Suppressor macrophage treated with lipopolysaccharide for 1 hour (primary cell): ENCODE results near the gene LTV1.
"Not testable (repeated sequence)": the region's sequence is repeated elsewhere in the genome, so short reads cannot be mapped to it uniquely, and the experiment has no call there.

ENCODE experiments used
- DNase-seq, 3 donors: peaks; one replicate each; pipeline ENCODE4 v3.0.0-alpha.2; 2020 to 2022

The LTV1 gene

GRCh38 chr6:143844006-143844405, 868 bp downstream of the LTV1 start:
- peak; percentile 24 to 52 (median 29) for DNase-seq

GRCh38 chr6:143845033-143845432, 1.9 kb downstream of the LTV1 start:
- DNase-seq = no peak

- not testable (repeated sequence) for DNase-seq
Measured at GRCh38 chr6:143851706-143852105, 8.6 kb downstream of the LTV1 start.

GRCh38 chr6:143855057-143855456, 11.9 kb downstream of the LTV1 start:
- not testable (repeated sequence) for DNase-seq

GRCh38 chr6:143856762-143857161, 13.6 kb downstream of the LTV1 start:
- not testable (repeated sequence) for DNase-seq

- DNase-seq = no peak
Measured at GRCh38 chr6:143857651-143858050, 14.5 kb downstream of the LTV1 start.

- DNase-seq = no peak
Measured at GRCh38 chr6:143859891-143860660, 16.9 kb downstream of the LTV1 start.

- no peak for DNase-seq
Measured at GRCh38 chr6:143863771-143864170, 20.6 kb downstream of the LTV1 start.

GRCh38 chr6:143864234-143864633, 21.1 kb downstream of the LTV1 start, which contains the start of gene ZC2HC1B:
ZC2HC1B (plus strand) TSS chr6:143864474; CDS start chr6:143864540, 66 bp downstream.
- no peak for DNase-seq

GRCh38 chr6:143867236-143867635, 24.1 kb downstream of the LTV1 start:
- DNase-seq = no peak

- DNase-seq = not testable (repeated sequence)
Measured at GRCh38 chr6:143868808-143869207, 25.7 kb downstream of the LTV1 start.

GRCh38 chr6:143871202-143871730, 28.1 kb downstream of the LTV1 start:
- DNase-seq = not testable (repeated sequence)

- DNase-seq = peak; percentile 46 to 70 (median 66)
Measured at GRCh38 chr6:143872201-143872600, 29.1 kb downstream of the LTV1 start.

- not testable (repeated sequence) for DNase-seq
Measured at GRCh38 chr6:143873600-143873999, 30.5 kb downstream of the LTV1 start.

- DNase-seq = peak; percentile 55 to 68 (median 60)
Measured at GRCh38 chr6:143874503-143874902, 31.4 kb downstream of the LTV1 start.

GRCh38 chr6:143877584-143878271, 34.6 kb downstream of the LTV1 start:
- DNase-seq = no peak

GRCh38 chr6:143878272-143878760, 35.2 kb downstream of the LTV1 start:
- no peak for DNase-seq

GRCh38 chr6:143880412-143880811, 37.3 kb downstream of the LTV1 start:
- no peak for DNase-seq

GRCh38 chr6:143882401-143882930, 39.3 kb downstream of the LTV1 start:
- DNase-seq = no peak

GRCh38 chr6:143884216-143884900, 41.2 kb downstream of the LTV1 start:
- no peak for DNase-seq

GRCh38 chr6:143885116-143885515, 42.0 kb downstream of the LTV1 start:
- no peak for DNase-seq

GRCh38 chr6:143894655-143895054, 51.5 kb downstream of the LTV1 start:
- no peak for DNase-seq
